ENCODE data around the gene BTNL9.
"Not testable (repeated sequence)": the region's sequence is repeated elsewhere in the genome, so short reads cannot be mapped to it uniquely, and the experiment has no call there.

The BTNL9 gene

DNA sequence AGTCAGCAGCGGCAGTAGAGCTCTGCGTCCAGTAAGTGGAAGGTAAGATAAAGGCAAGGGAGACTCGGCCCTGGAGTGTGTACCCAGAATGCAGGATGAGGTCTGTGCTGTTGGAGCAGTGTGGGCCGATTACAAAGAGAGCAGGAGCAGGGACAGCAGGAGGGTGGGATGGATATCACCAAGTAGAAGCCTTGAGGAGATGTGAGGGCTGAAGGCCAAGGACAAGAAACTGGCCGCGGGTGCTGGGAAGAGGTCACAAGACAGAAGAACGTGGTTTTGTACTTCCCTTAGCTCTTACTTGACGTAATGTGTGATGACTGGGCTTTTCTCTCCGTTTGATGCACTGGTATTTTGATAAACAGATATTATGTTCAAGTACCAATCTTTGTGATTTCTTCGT is 47.2 kb downstream of the BTNL9 start:
- WGBS (ENCODE audit: extremely low coverage, insufficient coverage, insufficient read length) = no CpG with 5 or more reads among the region's 10 CpGs
- Histone ChIP-seq H4K91ac (ENCODE audit: low read depth, low read length) (no peak overlapping the region), H3K36me3 (ENCODE audit: control insufficient read depth in 1 of 2, insufficient read depth in 2 of 2, low read length in 2 of 2) (no peaks in the 10 kb centered on the region), H2AK5ac (ENCODE audit: low read length) (no peak overlapping the region), H3K4me3 (ENCODE audit: low read depth, low read length) (no peak overlapping the region), H3K18ac (ENCODE audit: low read length) (no peak overlapping the region), H3K79me2 (ENCODE audit: control insufficient read depth, insufficient read depth, low read length, poor library complexity) (no peaks in the 10 kb centered on the region), H3K4me1 (ENCODE audit: control insufficient read depth in 1 of 2, insufficient read depth in 2 of 2, low read length in 2 of 2) (peaks cover 2 to 6% of the 10 kb centered on the region in 2 experiments), H3K27ac (ENCODE audit: low read depth, low read length) (no peak overlapping the region), H3K4me2 (ENCODE audit: low read length) (no peak overlapping the region), H2AFZ (ENCODE audit: insufficient read depth, low read length, poor library complexity) (no peak overlapping the region), H3K9me3 (ENCODE audit: insufficient read depth, low read depth, low read length) (peaks cover 4% of the 10 kb centered on the region), H4K8ac (ENCODE audit: low read depth, low read length) (no peak overlapping the region), H3K27me3 (ENCODE audit: insufficient read depth, low read length) (no peaks in the 10 kb centered on the region), H4K12ac (ENCODE audit: low read depth, low read length) (no peak overlapping the region), H3K4ac (ENCODE audit: low read depth, low read length) (no peak overlapping the region), H2BK12ac (ENCODE audit: low read length) (no peak overlapping the region), H3K23ac (ENCODE audit: low read length) (no peak overlapping the region), H3K9ac (ENCODE audit: low read length) (no peak overlapping the region), H3K14ac (ENCODE audit: low read length) (no peak overlapping the region), H2BK5ac (ENCODE audit: low read depth, low read length, poor library complexity) (no peak overlapping the region), H3K79me1 (ENCODE audit: low read length) (peaks cover 3% of the 10 kb centered on the region), H2BK120ac (ENCODE audit: insufficient read depth, low read length, poor library complexity) (no peak overlapping the region)
- DNase-seq = no peak

DNA sequence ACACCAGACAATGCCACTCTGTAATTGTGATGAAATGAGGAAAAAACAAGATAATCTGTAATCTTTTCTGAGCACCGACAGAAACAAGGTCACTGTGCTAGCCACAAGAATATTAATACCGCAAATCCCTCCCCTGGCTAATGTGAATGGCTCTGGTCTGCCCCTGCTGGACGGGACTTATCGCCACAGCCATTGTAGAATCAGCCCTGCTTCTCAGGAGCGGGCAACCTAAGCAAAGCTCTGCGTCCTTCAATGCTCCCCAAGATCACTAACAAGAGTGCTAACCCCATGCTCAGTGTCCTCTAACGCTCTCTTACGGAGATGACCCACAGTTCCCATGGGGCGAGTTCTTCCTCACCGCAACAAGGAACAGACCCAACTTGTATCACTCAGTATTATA is 48.2 kb downstream of the BTNL9 start:
- H3K9me3 ChIP-seq (ENCODE audit: insufficient read depth, low read depth, low read length) = peaks cover 4% of the 10 kb centered on the region
- H2BK5ac ChIP-seq (ENCODE audit: low read depth, low read length, poor library complexity) = no peak overlapping the region
- H3K27me3 ChIP-seq (ENCODE audit: insufficient read depth, low read length) = no peaks in the 10 kb centered on the region
- no peak overlapping the region for H4K8ac ChIP-seq (ENCODE audit: low read depth, low read length)
- DNase-seq = peak in 1 of 2 donors; percentile 21
- H3K18ac ChIP-seq (ENCODE audit: low read length) = no peak overlapping the region
- no peak overlapping the region for H3K27ac ChIP-seq (ENCODE audit: low read depth, low read length)
- no peaks in the 10 kb centered on the region for H3K36me3 ChIP-seq (ENCODE audit: control insufficient read depth in 1 of 2, insufficient read depth in 2 of 2, low read length in 2 of 2)
- H2BK120ac ChIP-seq (ENCODE audit: insufficient read depth, low read length, poor library complexity) = no peak overlapping the region
- H3K4me1 ChIP-seq (ENCODE audit: control insufficient read depth in 1 of 2, insufficient read depth in 2 of 2, low read length in 2 of 2) = peaks cover 3 to 6% of the 10 kb centered on the region in 2 experiments
- H3K4ac ChIP-seq (ENCODE audit: low read depth, low read length) = no peak overlapping the region
- no peaks in the 10 kb centered on the region for H3K79me2 ChIP-seq (ENCODE audit: control insufficient read depth, insufficient read depth, low read length, poor library complexity)
- WGBS (ENCODE audit: extremely low coverage, insufficient coverage, insufficient read length) = no CpG with 5 or more reads among the region's 10 CpGs
- H2AK5ac ChIP-seq (ENCODE audit: low read length) = no peak overlapping the region
- no peak overlapping the region for H3K9ac ChIP-seq (ENCODE audit: low read length)
- no peak overlapping the region for H2AFZ ChIP-seq (ENCODE audit: insufficient read depth, low read length, poor library complexity)
- H3K4me3 ChIP-seq (ENCODE audit: low read depth, low read length) = no peak overlapping the region
- no peak overlapping the region for H4K91ac ChIP-seq (ENCODE audit: low read depth, low read length)
- H2BK12ac ChIP-seq (ENCODE audit: low read length) = no peak overlapping the region
- no peak overlapping the region for H3K4me2 ChIP-seq (ENCODE audit: low read length)
- H3K14ac ChIP-seq (ENCODE audit: low read length) = no peak overlapping the region
- no peak overlapping the region for H4K12ac ChIP-seq (ENCODE audit: low read depth, low read length)
- H3K23ac ChIP-seq (ENCODE audit: low read length) = no peak overlapping the region
- H3K79me1 ChIP-seq (ENCODE audit: low read length) = peaks cover 3% of the 10 kb centered on the region

DNA sequence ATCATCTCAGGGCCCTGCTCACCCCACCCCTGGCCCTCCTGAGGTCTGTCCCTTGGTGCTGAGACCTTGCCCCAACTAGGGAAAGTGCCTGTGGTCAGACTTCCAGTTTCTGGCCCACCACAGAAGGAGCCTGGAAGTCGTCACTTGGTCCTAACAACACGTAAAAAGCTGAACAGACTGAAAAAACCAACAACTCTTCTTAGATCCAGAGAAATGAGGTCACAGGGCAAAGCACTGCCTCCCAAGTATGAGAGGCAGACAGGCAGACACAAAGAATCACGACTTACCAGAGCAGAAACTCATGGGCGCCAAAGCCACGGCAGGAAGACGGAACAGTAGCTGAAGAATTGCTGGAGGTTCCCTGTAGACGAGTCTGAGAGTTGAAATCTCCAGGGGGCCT is 52.4 kb downstream of the BTNL9 start:
- no peaks in the 10 kb centered on the region for H3K27me3 ChIP-seq (ENCODE audit: insufficient read depth, low read length)
- no peak overlapping the region for H3K4ac ChIP-seq (ENCODE audit: low read depth, low read length)
- no peak overlapping the region for H4K91ac ChIP-seq (ENCODE audit: low read depth, low read length)
- peak overlapping the region; percentile 22 for H3K27ac ChIP-seq (ENCODE audit: low read depth, low read length)
- H2AK5ac ChIP-seq (ENCODE audit: low read length) = no peak overlapping the region
- no CpG with 5 or more reads among the region's 7 CpGs for WGBS (ENCODE audit: extremely low coverage, insufficient coverage, insufficient read length)
- H3K9me3 ChIP-seq (ENCODE audit: insufficient read depth, low read depth, low read length) = peaks cover 1% of the 10 kb centered on the region
- H3K4me2 ChIP-seq (ENCODE audit: low read length) = no peak overlapping the region
- no peak for DNase-seq
- no peak overlapping the region for H4K8ac ChIP-seq (ENCODE audit: low read depth, low read length)
- no peak overlapping the region for H3K23ac ChIP-seq (ENCODE audit: low read length)
- H3K4me1 ChIP-seq (ENCODE audit: control insufficient read depth in 1 of 2, insufficient read depth in 2 of 2, low read length in 2 of 2) = peaks cover 3 to 6% of the 10 kb centered on the region in 2 experiments
- no peak overlapping the region for H2AFZ ChIP-seq (ENCODE audit: insufficient read depth, low read length, poor library complexity)
- H2BK5ac ChIP-seq (ENCODE audit: low read depth, low read length, poor library complexity) = peak overlapping the region; percentile 42
- peaks cover 3% of the 10 kb centered on the region for H3K79me1 ChIP-seq (ENCODE audit: low read length)
- no peak overlapping the region for H3K18ac ChIP-seq (ENCODE audit: low read length)
- peak overlapping the region; percentile 2 for H2BK120ac ChIP-seq (ENCODE audit: insufficient read depth, low read length, poor library complexity)
- no peaks in the 10 kb centered on the region for H3K36me3 ChIP-seq (ENCODE audit: control insufficient read depth in 1 of 2, insufficient read depth in 2 of 2, low read length in 2 of 2)
- no peaks in the 10 kb centered on the region for H3K79me2 ChIP-seq (ENCODE audit: control insufficient read depth, insufficient read depth, low read length, poor library complexity)
- H3K14ac ChIP-seq (ENCODE audit: low read length) = no peak overlapping the region
- H3K4me3 ChIP-seq (ENCODE audit: low read depth, low read length) = no peak overlapping the region
- no peak overlapping the region for H4K12ac ChIP-seq (ENCODE audit: low read depth, low read length)
- no peak overlapping the region for H3K9ac ChIP-seq (ENCODE audit: low read length)
- H2BK12ac ChIP-seq (ENCODE audit: low read length) = no peak overlapping the region

DNA sequence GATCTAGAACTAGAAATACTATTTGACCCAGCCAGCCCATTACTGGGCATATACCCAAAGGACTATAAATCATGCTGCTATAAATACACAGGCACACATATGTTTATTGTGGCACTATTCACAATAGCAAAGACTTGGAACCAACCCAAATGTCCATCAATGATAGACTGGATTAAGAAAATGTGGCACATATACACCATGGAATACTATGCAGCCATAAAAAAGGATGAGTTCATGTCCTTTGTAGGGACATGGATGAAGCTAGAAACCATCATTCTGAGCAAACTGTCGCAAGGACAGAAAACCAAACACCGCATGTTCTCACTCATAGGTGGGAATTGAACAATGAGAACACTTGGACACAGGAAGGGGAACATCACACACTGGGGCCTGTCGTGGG is 55.1 kb downstream of the BTNL9 start:
- not testable (repeated sequence) for H3K4me3 ChIP-seq (ENCODE audit: low read depth, low read length); H3K36me3 ChIP-seq (ENCODE audit: control insufficient read depth in 1 of 2, insufficient read depth in 2 of 2, low read length in 2 of 2); H3K79me2 ChIP-seq (ENCODE audit: control insufficient read depth, insufficient read depth, low read length, poor library complexity); H3K79me1 ChIP-seq (ENCODE audit: low read length); H2BK120ac ChIP-seq (ENCODE audit: insufficient read depth, low read length, poor library complexity); H3K23ac ChIP-seq (ENCODE audit: low read length); H2AK5ac ChIP-seq (ENCODE audit: low read length); H3K4me1 ChIP-seq (ENCODE audit: control insufficient read depth in 1 of 2, insufficient read depth in 2 of 2, low read length in 2 of 2); H3K4ac ChIP-seq (ENCODE audit: low read depth, low read length); H4K12ac ChIP-seq (ENCODE audit: low read depth, low read length); H3K4me2 ChIP-seq (ENCODE audit: low read length); H2BK5ac ChIP-seq (ENCODE audit: low read depth, low read length, poor library complexity); H3K18ac ChIP-seq (ENCODE audit: low read length); H4K8ac ChIP-seq (ENCODE audit: low read depth, low read length); H3K14ac ChIP-seq (ENCODE audit: low read length); H2BK12ac ChIP-seq (ENCODE audit: low read length); H3K27ac ChIP-seq (ENCODE audit: low read depth, low read length); H4K91ac ChIP-seq (ENCODE audit: low read depth, low read length); H2AFZ ChIP-seq (ENCODE audit: insufficient read depth, low read length, poor library complexity); H3K9ac ChIP-seq (ENCODE audit: low read length); DNase-seq
- H3K27me3 ChIP-seq (ENCODE audit: insufficient read depth, low read length) = peaks cover 15% of the 10 kb centered on the region
- no CpG with 5 or more reads among the region's 3 CpGs for WGBS (ENCODE audit: extremely low coverage, insufficient coverage, insufficient read length)
- H3K9me3 ChIP-seq (ENCODE audit: insufficient read depth, low read depth, low read length) = peaks cover 10% of the 10 kb centered on the region

All from trophoblast cell (in vitro differentiated cells and primary cell).